ENCODE measurements around the gene FCHSD2. TPM values are rescaled to one million over a fixed set of nuclear protein-coding genes. Genes with fewer than 3 reads are reported as not detected.

Gene FCHSD2
- total and polyA plus RNA-seq, 2 donors (not counting 3 experiments of a cell fraction or from before 2014, with no cell fraction given): 20.8 to 56.9 TPM

DNA sequence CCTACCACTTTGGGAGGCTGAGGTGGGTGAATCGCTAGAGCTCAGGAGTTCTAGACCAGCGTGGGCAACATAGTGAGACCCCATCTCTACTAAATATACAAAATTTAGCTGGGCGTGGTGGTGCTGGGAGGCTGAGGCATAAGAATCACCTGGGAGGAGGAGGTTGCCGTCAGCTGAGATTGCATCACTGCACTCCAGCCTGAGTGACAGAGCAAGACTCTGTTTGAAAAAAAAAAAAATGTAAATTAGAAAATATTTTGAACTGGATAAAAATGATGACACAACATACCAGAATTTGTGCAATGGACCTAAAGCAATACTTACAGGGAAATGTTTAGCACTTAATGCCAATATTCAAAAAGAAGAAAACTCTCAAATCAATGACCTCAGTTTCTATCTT is 281.5 kb downstream of the FCHSD2 start:
- Histone ChIP-seq H3K4me2 (ENCODE audit: insufficient read depth, low read length) (no peak overlapping the region), H3K9me3 (replicated peaks; ENCODE audit: control insufficient read depth, insufficient read depth, low read length) (no peaks in the 10 kb centered on the region), H2AFZ (ENCODE audit: low read depth, low read length) (no peak overlapping the region), H3K27ac (ENCODE audit: insufficient read depth, low read depth, low read length) (no peak overlapping the region), H3K27me3 (ENCODE audit: control insufficient read depth in 2 of 2, insufficient read depth in 2 of 2, low read length in 2 of 2) (no peaks in the 10 kb centered on the region), H3K9me1 (replicated peaks; ENCODE audit: control insufficient read depth, extremely low read depth, insufficient read depth, low read length) (peaks cover 3% of the 10 kb centered on the region), H3K4me3 (replicated peaks in 1 of 3; ENCODE audit: insufficient read depth in 1 of 3, low read depth in 1 of 3, low read length in 3 of 3) (no peak overlapping the region), H4K20me1 (replicated peaks; ENCODE audit: control insufficient read depth, extremely low read depth, insufficient read depth, low read length) (no peaks in the 10 kb centered on the region), H3K79me2 (ENCODE audit: control insufficient read depth, insufficient read depth, low read length) (peaks cover 3% of the 10 kb centered on the region), H3K36me3 (ENCODE audit: control insufficient read depth in 2 of 2, extremely low read depth in 1 of 2, insufficient read depth in 2 of 2, low read length in 2 of 2) (no peaks in the 10 kb centered on the region), H3K4me1 (ENCODE audit: control insufficient read depth, extremely low read depth, insufficient read depth, low read length) (peaks cover 37% of the 10 kb centered on the region), H3K9ac (replicated peaks; ENCODE audit: extremely low read depth, insufficient read depth, low read length) (no peak overlapping the region)
- FAIRE-seq (no peak), DNase-seq (ENCODE audit: low read depth, low spot score) (no peak)
- dilution Hi-C loops (cut with MboI; ENCODE audit: extremely low pct_ligation_motif_present, low sequenced_read_pairs): no loop called here
- POLR2A ChIA-PET: no interaction called here
- CTCF ChIA-PET: interaction anchor here (1.2 to 2.4 kb wide), 2 partner anchors 18 to 64 kb away, joined by 3 to 5 read pairs; no protein-coding TSS in a partner anchor
- no TSS peak for BruUV-seq (replicated peaks)
- TF ChIP-seq EZH2 (IDR thresholded peaks at IDR 0.05; ENCODE audit: borderline replicate concordance, low read depth, low read length, severe bottlenecking): no peak
- TF ChIP-seq JUN (IDR thresholded peaks at IDR 0.05; ENCODE audit: borderline replicate concordance, insufficient read depth, insufficient read length, low read depth): no peak
- TF ChIP-seq, protein P1, sequence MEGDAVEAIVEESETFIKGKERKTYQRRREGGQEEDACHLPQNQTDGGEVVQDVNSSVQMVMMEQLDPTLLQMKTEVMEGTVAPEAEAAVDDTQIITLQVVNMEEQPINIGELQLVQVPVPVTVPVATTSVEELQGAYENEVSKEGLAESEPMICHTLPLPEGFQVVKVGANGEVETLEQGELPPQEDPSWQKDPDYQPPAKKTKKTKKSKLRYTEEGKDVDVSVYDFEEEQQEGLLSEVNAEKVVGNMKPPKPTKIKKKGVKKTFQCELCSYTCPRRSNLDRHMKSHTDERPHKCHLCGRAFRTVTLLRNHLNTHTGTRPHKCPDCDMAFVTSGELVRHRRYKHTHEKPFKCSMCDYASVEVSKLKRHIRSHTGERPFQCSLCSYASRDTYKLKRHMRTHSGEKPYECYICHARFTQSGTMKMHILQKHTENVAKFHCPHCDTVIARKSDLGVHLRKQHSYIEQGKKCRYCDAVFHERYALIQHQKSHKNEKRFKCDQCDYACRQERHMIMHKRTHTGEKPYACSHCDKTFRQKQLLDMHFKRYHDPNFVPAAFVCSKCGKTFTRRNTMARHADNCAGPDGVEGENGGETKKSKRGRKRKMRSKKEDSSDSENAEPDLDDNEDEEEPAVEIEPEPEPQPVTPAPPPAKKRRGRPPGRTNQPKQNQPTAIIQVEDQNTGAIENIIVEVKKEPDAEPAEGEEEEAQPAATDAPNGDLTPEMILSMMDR (IDR thresholded peaks at IDR 0.05; ENCODE audit: extremely low read depth in 1 of 2, insufficient read depth in 1 of 2, low read depth in 1 of 2, low read length in 2 of 2): no peak
- TF ChIP-seq FOS (IDR thresholded peaks at IDR 0.05; ENCODE audit: borderline replicate concordance, insufficient read depth, low read length): no peak
- TF ChIP-seq POLR2AphosphoS5 (IDR thresholded peaks at IDR 0.05; ENCODE audit: insufficient read depth, low read depth, low read length): no peak
- TF ChIP-seq POLR2A (IDR thresholded peaks at IDR 0.05; ENCODE audit: low read depth, low read length): no peak
- TF ChIP-seq, protein P2, sequence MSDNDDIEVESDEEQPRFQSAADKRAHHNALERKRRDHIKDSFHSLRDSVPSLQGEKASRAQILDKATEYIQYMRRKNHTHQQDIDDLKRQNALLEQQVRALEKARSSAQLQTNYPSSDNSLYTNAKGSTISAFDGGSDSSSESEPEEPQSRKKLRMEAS (IDR thresholded peaks at IDR 0.05; ENCODE audit: insufficient read depth, insufficient read length): no peak
- TF ChIP-seq MYC (IDR thresholded peaks at IDR 0.05; ENCODE audit: low read depth, low read length): no peak
- no peak for TF ChIP-seq GATA2 (IDR thresholded peaks at IDR 0.05; ENCODE audit: insufficient read depth, insufficient read length, low read depth, low read length)
- intact Hi-C loops (cut with micrococcal nuclease): no loop called here

Data from endothelial cell of umbilical vein (primary cell).